Endothelial cell of umbilical vein (primary cell): ENCODE results near the gene MB.

Experiments used
- CTCF ChIP-seq, 2 donors: IDR thresholded peaks; 1 replicate in 1 of 2; 2 replicates in 1 of 2; pipeline ENCODE4 v1.5.1; 2011; ENCODE audit warnings: low read length in 2 of 2, mild to moderate bottlenecking in 2 of 2, moderate library complexity in 2 of 2, control low read depth in 1 of 2, inconsistent platforms in 1 of 2, low read depth in 1 of 2; ENCODE audit not compliant: insufficient read depth in 1 of 2; ENCODE audit errors: extremely low read depth in 1 of 2
- FOS ChIP-seq: IDR thresholded peaks from 2 replicates; pipeline ENCODE4 v1.6.1; 2011; ENCODE audit warnings: mild to moderate bottlenecking, low read length, moderate library complexity, borderline replicate concordance; ENCODE audit not compliant: insufficient read depth
- POLR2A ChIP-seq: IDR thresholded peaks from 2 replicates; pipeline ENCODE4 v1.6.1; 2012; ENCODE audit warnings: low read depth, mild to moderate bottlenecking, control low read depth, low read length

GRCh38 chr22:35662914-35663313 lies 45.8 kb upstream of the MB start:
- TF ChIP-seq FOS = no peak
- no peak for TF ChIP-seq POLR2A
- no peak for TF ChIP-seq CTCF (IDR thresholded peaks at IDR 0.05; ENCODE audit: extremely low read depth in 1 of 2, insufficient read depth in 1 of 2, low read depth in 1 of 2, low read length in 2 of 2)
